Skeletal muscle tissue (tissue), 4 donors: ENCODE results near the gene GTF3C1. TPM values are rescaled to one million over a fixed set of nuclear protein-coding genes. Genes with fewer than 3 reads are reported as not detected.
A peak's percentile ranks its signal among the peaks of the same experiment; 100 is the strongest.

ENCODE experiments used
- H3K27ac ChIP-seq: one replicate; pipeline ENCODE4 v1.7.0; 2013; ENCODE audit warnings: mild to moderate bottlenecking, low read depth, low read length, inconsistent platforms
- H3K27me3 ChIP-seq, 3 donors: one replicate each; pipeline ENCODE4 v1.7.0; 2013; ENCODE audit warnings: low read length in 3 of 3; ENCODE audit not compliant: control insufficient read depth in 3 of 3, insufficient read depth in 3 of 3
- H3K36me3 ChIP-seq, 3 donors: one replicate each; pipeline ENCODE4 v1.7.0; 2013; ENCODE audit warnings: low read length in 3 of 3; ENCODE audit not compliant: control insufficient read depth in 3 of 3, insufficient read depth in 3 of 3
- H3K4me1 ChIP-seq, 3 donors: one replicate each; pipeline ENCODE4 v1.7.0; 2013; ENCODE audit warnings: low read length in 3 of 3, mild to moderate bottlenecking in 3 of 3; ENCODE audit not compliant: control insufficient read depth in 3 of 3, insufficient read depth in 3 of 3
- H3K4me3 ChIP-seq, 3 donors: one replicate each; pipeline ENCODE4 v1.7.0; 2013; ENCODE audit warnings: low read length in 3 of 3
- H3K9ac ChIP-seq, 3 donors: one replicate each; pipeline ENCODE4 v1.7.0; 2013; ENCODE audit warnings: low read length in 3 of 3, mild to moderate bottlenecking in 3 of 3, moderate library complexity in 2 of 3, low read depth in 1 of 3
- H3K9me3 ChIP-seq, 3 donors: one replicate each; pipeline ENCODE4 v1.7.0; 2013; ENCODE audit warnings: low read length in 3 of 3; ENCODE audit not compliant: control insufficient read depth in 3 of 3
- total RNA-seq: library from RNA; depleted of rRNA; stranded (reverse); fragments of >200 nt; gene quantifications from one replicate; pipeline ENCODE4 v1.2.3, GENCODE V29; 2014
- donor health status: Osteomylitis.

The GTF3C1 gene
- total RNA-seq, 1 donor from 2014 or later, result 48.0 TPM

GRCh38 chr16:27482397-27483087, 67.2 kb downstream of the GTF3C1 start:
- Histone ChIP-seq H3K4me1 (peaks cover 25 to 36% (median 27%) of the 10 kb centered on the region in 3 donors), H3K9ac (peak overlapping the region; percentile 43 to 79 (median 58)), H3K36me3 (peaks cover 72 to 88% (median 81%) of the 10 kb centered on the region in 3 donors), H3K27me3 (no peaks in the 10 kb centered on the region), H3K27ac (peak overlapping the region; percentile 76), H3K4me3 (peak overlapping the region in 1 of 3 donors; percentile 45), H3K9me3 (no peaks in the 10 kb centered on the region)

- Histone ChIP-seq H3K27ac (peak overlapping the region; percentile 76), H3K4me3 (peak overlapping the region in 1 of 3 donors; percentile 45), H3K9me3 (no peaks in the 10 kb centered on the region), H3K27me3 (no peaks in the 10 kb centered on the region), H3K9ac (peak overlapping the region in 1 of 3 donors; percentile 79), H3K4me1 (peaks cover 25 to 36% (median 27%) of the 10 kb centered on the region in 3 donors), H3K36me3 (peaks cover 70 to 87% (median 81%) of the 10 kb centered on the region in 3 donors)
These were observed 68.3 kb downstream of the GTF3C1 start for GRCh38 chr16:27481282-27481934.

GRCh38 chr16:27480761-27481160, 69.0 kb downstream of the GTF3C1 start:
- no peak overlapping the region for H3K9ac ChIP-seq
- peaks cover 25 to 36% (median 27%) of the 10 kb centered on the region in 3 donors for H3K4me1 ChIP-seq
- peaks cover 72 to 87% (median 81%) of the 10 kb centered on the region in 3 donors for H3K36me3 ChIP-seq
- no peaks in the 10 kb centered on the region for H3K27me3 ChIP-seq
- no peaks in the 10 kb centered on the region for H3K9me3 ChIP-seq
- no peak overlapping the region for H3K27ac ChIP-seq
- H3K4me3 ChIP-seq, result no peak overlapping the region

- Histone ChIP-seq H3K27me3 (no peaks in the 10 kb centered on the region), H3K9me3 (no peaks in the 10 kb centered on the region), H3K9ac (no peak overlapping the region), H3K27ac (no peak overlapping the region), H3K36me3 (peaks cover 70 to 86% (median 81%) of the 10 kb centered on the region in 3 donors), H3K4me1 (peaks cover 0 to 5% (median 1%) of the 10 kb centered on the region in 3 donors), H3K4me3 (no peak overlapping the region)
These were observed 73.5 kb downstream of the GTF3C1 start for GRCh38 chr16:27476240-27476639.

- Histone ChIP-seq H3K27ac (no peak overlapping the region), H3K9ac (no peak overlapping the region), H3K9me3 (no peaks in the 10 kb centered on the region), H3K4me3 (no peak overlapping the region), H3K36me3 (peaks cover 71 to 86% (median 81%) of the 10 kb centered on the region in 3 donors), H3K4me1 (peaks cover 6 to 10% (median 8%) of the 10 kb centered on the region in 3 donors), H3K27me3 (no peaks in the 10 kb centered on the region)
These were observed 74.2 kb downstream of the GTF3C1 start for GRCh38 chr16:27475561-27475960.

- Histone ChIP-seq H3K27me3 (no peaks in the 10 kb centered on the region), H3K9ac (no peak overlapping the region), H3K27ac (no peak overlapping the region), H3K4me1 (peaks cover 9 to 14% (median 13%) of the 10 kb centered on the region in 3 donors), H3K9me3 (no peaks in the 10 kb centered on the region), H3K4me3 (no peak overlapping the region), H3K36me3 (peaks cover 77 to 86% (median 83%) of the 10 kb centered on the region in 3 donors)
These were observed 74.8 kb downstream of the GTF3C1 start for GRCh38 chr16:27474921-27475320.

GRCh38 chr16:27474041-27474440, 75.7 kb downstream of the GTF3C1 start:
- no peak overlapping the region for H3K9ac ChIP-seq
- no peaks in the 10 kb centered on the region for H3K27me3 ChIP-seq
- peaks cover 86 to 92% (median 91%) of the 10 kb centered on the region in 3 donors for H3K36me3 ChIP-seq
- no peaks in the 10 kb centered on the region for H3K9me3 ChIP-seq
- H3K4me3 ChIP-seq, result no peak overlapping the region
- no peak overlapping the region for H3K27ac ChIP-seq
- H3K4me1 ChIP-seq, result peaks cover 9 to 13% (median 10%) of the 10 kb centered on the region in 3 donors

GRCh38 chr16:27473101-27473900, 76.4 kb downstream of the GTF3C1 start:
- H3K4me3 ChIP-seq, result no peak overlapping the region
- H3K4me1 ChIP-seq, result peaks cover 9 to 13% (median 10%) of the 10 kb centered on the region in 3 donors
- no peaks in the 10 kb centered on the region for H3K9me3 ChIP-seq
- H3K27me3 ChIP-seq, result no peaks in the 10 kb centered on the region
- H3K36me3 ChIP-seq, result peaks cover 87 to 97% (median 90%) of the 10 kb centered on the region in 3 donors
- H3K27ac ChIP-seq, result no peak overlapping the region
- H3K9ac ChIP-seq, result no peak overlapping the region

GRCh38 chr16:27472091-27473020, 77.4 kb downstream of the GTF3C1 start:
- Histone ChIP-seq H3K4me1 (peaks cover 9 to 13% (median 10%) of the 10 kb centered on the region in 3 donors), H3K4me3 (no peak overlapping the region), H3K27me3 (no peaks in the 10 kb centered on the region), H3K9me3 (no peaks in the 10 kb centered on the region), H3K9ac (peak overlapping the region in 1 of 3 donors; percentile 11), H3K27ac (no peak overlapping the region), H3K36me3 (peaks cover 83 to 97% (median 95%) of the 10 kb centered on the region in 3 donors)
